GM21447 (cell line): ENCODE results near the gene UCP2.

Experiments used
- ATAC-seq: cut with Tn5 transposase; IDR thresholded peaks from one replicate; pipeline ENCODE4 v1.9.1; 2021; ENCODE audit not compliant: unreplicated experiment

UCP2 gene

DNA sequence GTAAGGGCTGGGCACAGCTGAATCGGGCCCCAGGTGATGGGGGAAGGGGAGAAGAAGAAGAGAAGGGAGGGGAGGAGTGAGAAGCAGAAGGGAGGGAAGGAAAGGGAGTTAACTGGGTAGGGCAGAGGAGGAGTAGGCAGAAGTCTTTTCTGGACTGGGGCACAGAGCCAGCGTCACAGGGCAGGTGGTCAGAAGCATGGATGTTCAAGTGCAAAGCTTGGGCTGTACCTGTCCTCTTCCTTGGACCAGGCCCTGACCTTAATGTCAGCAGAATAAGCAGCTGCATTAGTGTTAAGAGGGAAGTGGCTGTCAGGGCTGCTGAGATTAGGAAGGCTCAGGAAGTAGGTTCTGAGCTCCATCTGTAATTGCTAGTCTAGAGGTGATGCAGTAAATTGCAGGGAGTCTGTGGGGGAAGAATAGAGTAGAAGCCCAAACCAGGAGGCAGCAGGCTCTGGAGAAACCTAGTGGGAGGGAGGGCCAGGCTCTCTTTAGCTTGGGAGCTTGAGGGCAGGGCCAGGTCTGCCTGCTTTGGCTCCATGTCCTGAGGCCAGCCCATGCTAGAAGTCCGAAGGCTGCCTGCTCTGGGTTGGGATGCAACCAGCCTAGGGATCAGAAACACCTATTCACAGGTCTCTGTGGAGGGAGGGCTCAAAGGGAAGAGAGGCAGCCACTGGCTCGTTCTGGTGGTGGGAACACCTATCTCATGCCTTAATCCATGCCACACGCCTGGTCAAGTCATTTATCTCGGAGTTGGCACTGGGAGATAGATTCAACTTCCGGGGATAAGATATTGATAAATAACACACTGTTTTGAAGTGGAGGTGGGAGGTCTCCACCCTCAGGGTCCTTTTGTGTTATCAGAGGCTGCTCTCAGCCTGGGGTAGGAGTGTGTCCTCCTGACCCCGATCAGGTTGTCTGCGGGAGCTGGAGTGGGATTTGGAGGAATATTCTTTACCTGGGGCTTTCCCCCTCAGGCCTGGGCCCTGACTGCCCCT, 28.0 kb upstream of the UCP2 start:
- no peak for ATAC-seq

DNA sequence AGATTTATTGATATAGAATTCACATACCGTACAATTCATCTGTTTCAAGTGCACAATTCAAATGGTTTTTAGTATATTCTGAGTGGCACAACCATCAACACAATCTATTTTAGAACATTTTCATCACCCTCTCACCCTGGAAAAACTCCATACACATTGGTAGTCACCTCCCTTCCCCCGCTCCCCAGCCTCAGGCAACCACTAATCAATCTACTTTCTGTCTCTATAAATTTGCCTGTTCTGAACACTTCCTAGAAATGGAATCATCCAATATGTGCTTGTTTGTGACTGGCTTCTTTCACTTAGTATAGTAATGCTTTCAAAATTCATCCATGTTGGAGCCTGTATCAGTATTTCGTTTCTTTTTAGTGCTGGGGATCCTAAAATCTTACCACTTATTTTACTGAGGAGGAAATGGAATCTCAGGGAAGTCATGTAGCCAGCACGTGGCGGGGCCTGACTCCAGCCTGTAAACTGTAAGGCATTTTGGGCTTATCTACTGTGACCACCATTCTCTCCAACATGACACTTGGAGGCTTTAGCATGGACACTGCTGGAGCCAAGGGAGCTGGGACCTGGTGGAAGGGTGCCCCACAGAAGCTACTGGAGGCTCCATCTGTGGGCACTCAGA, 27.1 kb upstream of the UCP2 start:
- no peak for ATAC-seq

DNA sequence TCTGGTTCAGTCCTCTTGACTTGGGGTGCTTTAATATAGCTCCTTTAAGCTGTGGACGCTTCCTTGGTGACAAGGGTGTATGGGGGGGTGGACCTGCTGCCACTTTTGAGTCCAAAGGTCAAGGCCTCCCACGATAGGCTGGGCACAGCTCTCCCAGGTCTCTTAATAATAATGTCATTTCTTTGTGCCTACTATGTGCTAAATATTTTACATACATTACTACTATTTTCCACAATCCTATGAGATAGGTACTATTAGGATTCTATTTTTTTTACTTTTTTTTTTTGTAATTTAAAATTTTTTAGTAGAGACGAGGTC, 26.5 kb upstream of the UCP2 start:
- no peak for ATAC-seq

DNA sequence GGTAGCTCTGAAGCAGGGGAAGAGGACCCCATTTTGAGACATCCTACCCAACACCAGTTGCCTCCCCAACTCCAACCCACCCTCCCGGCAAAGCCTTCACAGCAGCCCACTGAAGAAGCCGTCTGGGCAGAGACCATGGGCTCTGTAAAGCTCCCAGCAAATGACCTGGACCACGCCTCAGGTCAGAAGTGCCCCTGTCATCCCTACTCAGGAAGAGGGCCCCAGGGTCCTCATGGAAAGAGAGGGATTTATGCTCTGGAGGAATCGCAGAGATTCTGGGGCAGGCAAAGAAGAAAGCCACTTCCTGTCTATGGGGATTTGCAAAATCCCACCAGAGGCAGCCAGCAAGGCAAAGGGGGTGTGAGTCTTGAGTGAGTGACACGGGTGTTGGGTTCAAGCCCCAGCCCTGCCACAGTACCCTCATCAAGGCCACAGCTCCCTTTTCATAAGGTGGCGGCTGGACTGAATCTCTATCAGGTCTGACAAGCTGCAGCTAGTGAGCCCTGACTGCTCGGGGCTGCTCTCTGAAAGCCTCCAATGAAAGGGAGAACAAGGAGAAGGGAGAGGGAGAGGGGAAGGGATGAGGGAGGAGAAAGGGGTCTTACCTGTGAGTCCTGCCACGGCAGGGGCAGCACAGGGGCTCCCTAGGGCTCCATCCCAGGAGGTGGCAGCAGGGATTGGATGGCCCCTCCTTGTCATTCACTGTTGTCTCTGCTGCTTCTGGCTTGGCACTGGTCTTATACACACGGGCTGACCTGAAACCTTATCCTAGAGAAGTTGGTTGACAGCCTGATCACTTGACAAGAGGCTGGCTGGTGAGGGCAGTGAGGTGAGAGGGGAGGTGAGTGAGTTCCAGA, 26.0 kb upstream of the UCP2 start, which contains the start of gene UCP3:
Gene UCP3 (minus strand): TSS at position 713 of the 857 bp plus-strand sequence. CDS start 2,043 bp downstream, outside the sequence.
- ATAC-seq = no peak

DNA sequence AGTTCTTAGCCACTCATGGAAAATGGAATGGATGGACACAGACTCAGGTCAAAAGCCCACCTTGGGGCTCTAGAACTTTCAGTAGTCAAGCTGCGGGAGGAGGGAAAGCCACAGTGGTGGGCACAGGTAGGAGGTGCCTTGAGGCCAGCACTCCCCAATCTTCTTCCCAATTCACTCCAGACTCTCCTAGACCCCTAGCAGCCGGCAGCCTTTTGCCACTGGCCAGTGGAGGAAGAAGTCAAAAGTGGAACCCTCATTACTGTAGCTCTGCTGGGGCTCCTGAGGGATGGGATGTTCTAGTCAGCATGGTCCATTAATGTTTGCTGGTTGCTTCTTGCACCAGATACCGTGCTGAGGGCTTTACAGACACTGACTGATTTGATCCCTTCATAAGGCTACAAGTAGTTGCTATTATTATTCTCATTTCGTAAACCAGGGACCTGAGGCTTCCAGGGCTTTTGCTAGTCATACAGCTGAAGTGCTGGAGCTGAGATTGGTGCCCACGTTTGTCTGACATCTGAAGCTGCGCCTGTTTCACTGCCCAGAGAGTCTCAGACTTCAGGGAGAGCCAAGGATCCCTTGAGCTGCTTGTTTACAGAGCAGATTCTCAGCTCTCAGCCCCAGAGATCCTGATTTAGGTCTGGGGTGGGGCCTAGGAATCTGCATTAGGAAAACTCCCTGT, 25.2 kb upstream of the UCP2 start:
- no peak for ATAC-seq

DNA sequence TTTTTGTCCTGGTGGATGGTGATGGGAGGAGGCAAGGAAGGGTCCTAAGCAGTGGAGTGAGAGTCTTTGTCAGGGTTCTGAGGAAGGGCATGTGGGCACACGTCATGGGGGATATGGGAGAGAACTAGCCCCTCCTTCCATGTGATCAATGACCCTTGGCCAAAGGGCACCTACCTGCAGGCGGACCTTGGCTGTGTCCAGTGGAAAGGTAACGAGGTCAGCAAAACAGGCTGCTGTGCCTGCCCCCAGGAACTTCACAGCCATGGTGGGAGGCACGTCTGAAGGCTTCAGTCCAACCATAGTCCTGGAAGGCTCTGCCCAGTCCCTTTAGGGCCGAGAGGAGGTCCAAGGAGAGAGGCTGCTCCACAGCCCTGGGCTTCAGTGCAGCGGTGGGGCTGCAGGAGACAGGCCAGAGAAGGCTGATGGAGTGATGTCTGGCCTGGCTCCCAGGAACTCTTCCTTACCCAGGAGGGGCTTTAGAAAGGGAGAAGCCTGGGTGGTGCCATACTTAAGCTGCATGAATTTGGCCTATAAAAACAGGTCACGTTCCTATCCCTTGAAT, 24.2 kb upstream of the UCP2 start:
- no peak for ATAC-seq

DNA sequence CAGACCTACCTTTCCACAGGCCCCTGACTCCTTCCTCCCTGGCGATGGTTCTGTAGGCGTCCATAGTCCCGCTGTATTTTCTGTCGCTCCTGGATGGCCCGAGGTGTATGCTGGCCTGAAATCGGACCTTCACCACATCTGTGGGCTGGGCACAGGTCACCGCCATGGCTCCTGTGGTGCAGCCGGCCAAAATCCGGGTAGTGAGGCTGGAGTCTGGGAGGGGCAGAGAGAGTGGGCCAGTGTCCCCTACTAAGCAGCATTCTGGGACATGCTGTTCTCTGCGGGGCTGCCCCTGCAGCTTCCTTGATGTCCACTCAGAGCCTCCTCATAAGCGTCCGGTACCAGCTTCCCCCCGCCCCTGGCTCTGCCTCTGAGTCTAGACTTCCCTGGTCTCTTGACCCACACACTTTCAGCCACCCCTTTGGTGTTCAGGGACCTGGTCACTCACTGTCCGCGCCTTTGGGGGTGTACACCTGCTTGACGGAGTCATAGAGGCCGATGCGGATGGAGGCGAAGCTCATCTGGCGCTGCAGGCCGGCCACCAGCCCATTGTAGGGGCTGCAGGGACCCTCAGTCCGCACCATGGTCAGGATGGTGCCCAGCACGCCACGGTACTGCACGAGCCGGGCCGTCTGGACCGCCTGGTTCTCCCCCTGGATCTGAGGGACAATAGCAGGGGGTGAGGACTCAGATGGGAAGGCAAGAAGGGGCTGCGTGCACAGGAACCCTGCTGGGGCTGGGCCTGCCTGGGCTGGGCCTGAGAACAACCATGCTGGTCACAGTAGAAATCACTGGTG, 23.3 kb upstream of the UCP2 start:
- ATAC-seq = no peak

DNA sequence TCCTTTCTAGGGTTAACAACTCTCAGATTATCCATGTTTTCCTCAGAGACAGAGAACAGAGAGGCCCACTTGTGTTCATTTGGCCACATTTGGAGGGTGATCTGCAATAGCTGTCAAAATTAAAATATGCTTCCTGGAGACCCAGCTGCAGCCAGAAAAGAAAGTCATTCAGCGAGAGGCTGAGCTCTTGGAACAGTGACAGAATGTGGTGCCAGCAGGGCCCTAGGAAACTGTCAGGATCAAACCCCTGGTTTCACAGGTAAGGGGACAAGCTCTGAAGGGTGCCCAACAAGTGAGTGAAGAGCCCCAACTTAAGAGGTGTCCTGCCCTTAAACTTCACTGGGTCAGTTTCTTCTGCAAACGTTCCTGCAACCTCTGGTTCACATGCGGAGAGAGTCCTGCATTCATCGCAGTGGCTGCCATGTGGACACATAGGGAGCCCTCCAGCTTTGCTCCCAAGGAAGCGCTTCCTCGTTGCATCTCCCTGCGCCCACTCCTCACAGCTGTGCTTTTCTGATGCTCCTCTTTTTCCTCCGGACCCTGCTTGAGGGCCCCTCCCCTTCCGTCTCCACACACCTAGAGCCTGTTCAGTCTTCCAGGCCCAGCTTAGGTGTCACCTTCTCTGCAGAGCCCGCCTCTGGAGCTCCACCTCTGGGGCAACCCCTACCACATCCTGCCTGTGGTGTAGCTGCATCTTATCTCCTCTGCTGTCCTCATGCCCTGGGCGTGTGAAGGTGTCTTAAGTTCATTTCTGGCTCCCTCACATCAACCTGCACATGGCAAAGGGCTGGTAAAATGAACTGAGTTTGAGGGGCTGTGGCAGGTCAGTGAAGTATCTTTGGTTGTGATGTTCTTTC, 22.3 kb upstream of the UCP2 start:
- ATAC-seq = no peak

DNA sequence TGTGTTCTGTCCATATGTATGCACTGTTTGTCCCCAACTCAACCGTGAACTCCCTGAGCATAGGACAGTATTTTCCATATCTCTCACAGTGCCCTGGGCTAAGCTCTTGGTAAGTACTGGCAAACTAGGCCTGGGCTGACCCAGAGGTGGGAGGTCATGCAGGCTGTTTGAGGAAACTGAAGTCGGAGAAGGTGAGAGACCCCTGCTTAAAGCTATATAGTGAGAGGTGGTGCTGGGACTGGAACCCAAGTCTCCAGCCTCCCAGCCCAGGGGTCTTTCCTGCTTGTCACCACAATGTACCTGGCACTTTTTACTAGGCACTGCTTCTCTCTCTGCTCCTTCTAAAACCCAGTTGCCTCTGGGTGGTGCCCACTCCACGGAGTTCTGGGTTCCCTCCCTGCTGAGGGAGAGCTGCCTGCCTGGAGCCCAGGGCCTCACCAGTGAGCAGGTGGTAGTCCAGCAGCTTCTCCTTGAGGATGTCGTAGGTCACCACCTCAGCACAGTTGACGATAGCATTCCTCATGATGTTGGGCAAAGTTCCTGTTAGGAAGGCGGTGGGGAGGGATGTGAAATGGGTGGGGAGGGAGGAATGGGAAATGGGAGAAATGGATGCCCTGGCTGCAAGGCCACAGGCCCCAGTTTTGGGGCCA, 21.5 kb upstream of the UCP2 start:
- ATAC-seq = no peak

DNA sequence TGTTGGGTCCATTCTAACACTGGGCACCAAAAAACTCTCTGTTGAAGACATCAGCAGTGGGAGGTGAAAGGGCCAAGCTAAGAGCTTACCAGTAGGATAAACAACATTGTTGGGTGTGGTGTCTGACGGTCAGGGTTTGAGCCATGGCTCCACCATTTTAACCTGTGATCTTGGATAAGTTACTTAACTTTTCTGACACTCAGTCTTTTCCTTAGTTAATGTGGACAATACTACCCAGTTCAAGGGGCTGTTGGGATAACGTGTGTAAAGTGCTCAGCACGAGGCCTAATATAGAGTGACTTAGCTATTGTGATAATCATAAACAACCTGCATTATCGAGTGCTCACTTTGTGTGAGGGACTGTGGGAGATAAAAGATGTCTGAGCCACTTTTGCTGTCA, 20.2 kb upstream of the UCP2 start:
- ATAC-seq = no peak

DNA sequence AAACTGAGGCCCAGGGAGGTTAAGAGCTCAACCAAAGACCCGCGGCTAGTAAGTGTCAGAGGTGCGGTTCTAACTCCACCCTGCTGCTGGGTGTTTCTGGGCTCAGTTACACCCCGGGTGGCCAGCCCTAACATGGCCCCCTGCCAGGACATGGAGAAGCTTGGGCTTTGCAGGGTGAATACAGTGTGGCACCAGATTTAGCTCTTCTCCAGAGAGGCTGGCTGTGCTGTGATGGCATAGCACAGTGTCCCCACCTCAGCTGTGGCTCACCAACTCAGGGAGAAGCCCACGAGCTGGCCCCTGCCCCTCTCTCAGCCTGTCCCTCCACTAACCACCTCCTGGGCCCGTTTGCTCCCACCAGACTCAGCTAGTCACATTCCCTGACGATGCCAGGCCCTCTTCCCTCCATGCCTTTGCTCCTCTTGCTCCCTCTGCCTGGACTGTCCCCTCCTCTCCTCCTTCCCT, 19.2 kb upstream of the UCP2 start:
- ATAC-seq = no peak

DNA sequence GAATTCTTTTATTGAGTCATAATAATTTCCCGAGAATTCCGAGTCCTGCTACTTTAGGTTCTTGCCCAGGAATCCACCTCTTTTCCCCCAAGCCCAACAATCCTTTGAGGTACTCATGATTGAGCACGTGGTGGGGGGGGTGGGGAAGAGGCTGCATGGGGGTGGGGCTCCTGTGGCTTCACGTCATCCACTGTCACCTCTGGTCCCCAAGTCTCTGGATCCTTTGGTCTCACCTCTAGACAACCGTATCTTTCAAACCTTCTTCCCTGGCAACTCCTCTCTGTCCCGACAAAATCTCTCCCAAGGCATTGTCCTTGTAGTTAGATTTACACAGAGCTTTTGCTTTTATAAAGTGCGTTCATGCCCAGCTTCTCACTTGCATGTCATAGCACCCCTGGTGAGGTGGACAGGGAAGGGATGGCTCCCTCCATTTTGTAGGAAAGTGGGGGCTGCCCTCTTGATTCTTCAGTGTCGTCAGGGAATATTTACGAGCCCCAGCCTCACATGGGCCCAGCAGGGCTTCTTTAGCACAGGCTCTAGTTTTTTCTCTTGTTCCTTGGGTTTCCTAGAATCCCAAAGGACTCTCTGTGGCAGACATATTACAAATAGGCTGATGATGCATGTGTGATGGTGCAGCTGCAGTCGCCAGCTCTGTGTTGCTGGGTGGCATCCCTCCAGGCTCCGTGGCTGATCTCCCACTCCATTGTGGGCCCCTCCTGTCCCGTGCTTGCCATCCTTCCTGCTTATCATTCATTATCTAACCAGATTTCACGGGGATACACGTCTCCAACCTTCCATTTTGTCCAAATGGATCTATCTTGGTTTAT, 17.9 kb upstream of the UCP2 start:
- ATAC-seq = no peak

DNA sequence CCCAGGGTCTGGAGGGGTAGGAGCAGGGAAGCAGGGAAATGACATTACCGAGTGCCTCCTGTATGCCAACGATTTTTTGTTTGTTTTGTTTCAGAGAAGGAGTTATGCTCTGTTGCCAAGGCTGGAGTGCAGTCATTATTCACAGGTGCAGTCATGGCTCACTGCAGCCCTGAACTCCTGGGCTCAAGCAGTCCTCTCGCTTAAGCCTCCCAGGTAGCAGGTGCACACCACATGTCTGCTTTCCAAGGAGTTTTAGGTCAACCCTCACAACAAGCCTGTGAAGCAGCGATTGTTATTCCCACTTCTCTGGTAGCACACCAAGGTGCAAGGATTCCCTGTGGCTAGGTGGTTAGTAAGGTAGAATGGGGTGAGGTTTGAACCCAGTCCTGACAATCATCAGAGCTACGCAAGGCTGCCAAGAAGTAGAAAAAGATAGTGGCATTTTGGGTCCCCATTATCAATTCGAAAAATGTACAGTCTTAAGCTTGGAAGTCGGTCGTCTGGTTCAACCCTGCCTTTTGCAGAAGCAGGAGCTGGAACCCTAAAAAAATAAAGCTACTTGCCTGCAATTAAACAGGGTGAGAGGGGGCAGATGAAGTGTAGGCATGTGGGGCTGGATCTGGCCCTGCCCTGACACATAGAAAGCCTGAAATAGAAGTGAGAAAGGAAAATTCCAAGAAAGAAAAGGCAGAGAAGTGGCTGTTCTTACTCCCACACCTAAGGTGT, 17.1 kb upstream of the UCP2 start:
- ATAC-seq = no peak

DNA sequence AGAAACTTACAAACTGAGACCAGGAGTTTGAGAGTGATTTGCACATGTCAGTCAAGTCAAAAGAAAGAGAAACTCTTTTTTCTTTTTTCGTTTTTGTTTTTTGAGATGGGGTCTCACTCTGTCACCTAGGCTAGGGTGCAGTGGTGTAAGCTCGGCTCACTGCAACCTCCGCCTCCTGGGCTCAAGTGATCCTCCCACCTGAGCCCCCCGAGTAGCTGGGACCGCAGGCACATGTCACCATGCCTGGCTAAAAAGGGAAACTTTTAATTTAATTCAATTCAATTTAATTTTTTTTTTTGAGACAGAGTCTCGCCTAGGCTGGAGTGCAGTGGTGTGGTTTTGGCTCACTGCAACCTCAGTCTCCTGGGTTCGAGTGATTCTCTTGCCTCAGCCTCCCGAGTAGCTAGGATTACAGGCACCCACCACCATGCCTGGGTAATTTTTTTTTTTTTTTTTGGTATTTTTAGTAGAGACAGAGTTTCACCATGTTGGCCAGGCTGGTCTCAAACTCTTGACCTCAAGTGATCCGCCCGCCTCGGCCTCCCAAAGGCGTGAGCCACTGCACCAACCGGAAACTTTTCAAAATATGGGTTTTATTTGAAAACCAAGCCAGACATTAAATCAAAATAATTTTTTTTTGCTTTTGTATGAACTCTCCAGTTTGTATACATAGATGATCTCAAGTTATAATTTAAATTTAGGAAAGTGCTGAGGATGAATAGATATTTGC, 16.4 kb upstream of the UCP2 start:
- no peak for ATAC-seq

DNA sequence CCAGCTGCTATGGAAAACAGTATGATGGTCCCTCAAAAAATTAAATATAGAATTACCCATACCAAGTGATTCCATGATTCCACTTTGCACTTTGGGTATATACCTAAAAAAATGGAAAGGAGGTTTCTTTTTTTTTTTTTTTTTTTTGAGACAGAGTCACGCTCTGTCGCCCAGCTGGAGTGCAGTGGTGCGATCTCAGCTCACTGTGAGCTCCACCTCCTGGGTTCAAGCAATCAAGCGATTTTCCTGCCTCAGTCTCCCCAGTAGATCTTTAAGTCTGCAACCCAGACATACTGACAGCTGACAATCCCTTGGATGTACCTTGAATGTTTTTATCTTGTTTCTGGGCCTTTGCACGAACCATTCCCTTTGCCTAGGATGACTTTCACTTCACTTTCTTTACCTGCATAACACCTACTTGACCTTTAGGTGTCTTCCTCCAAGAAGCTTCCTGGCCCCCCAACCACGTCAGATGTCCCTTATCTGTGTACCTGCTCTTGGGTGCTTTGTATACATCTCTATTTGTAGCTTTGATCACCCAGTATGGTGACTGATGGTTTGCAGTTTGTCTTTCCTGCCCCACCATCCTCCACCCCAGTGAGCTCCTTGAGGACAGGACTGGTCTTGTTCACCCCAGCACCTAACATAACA, 14.6 kb upstream of the UCP2 start:
- ATAC-seq = no peak
